RWPE1 (cell line): ENCODE data around the gene SNAI3.

Experiments used
- CTCF ChIA-PET: fragments of 350-600 bp; sonication (Branson Sonifier 250); formaldehyde crosslinking; extraction: SDS; loops from one replicate; lab custom pipeline; 2021; lab: Yijun Ruan, JAX
- POLR2A ChIA-PET: fragments of 400-600 bp; formaldehyde crosslinking; extraction: SDS; loops from one replicate; lab custom pipeline; 2020; ENCODE audit warnings: antibody characterized with exemption; ENCODE audit not compliant: low non-redundant PET; lab: Yijun Ruan, JAX
- DNase-seq: peaks from one replicate; pipeline ENCODE4 v3.0.0; 2012; ENCODE audit warnings: low spot score
- H3K27ac ChIP-seq: fragments of 450-650 bp; 2 replicates; pipeline ENCODE4 v1.5.1; 2017
- CTCF ChIP-seq: fragments of 450-650 bp; conservative IDR thresholded peaks from 2 replicates; pipeline ENCODE4 v1.5.1; 2017; ENCODE audit warnings: low read depth, mild to moderate bottlenecking

SNAI3 gene

DNA sequence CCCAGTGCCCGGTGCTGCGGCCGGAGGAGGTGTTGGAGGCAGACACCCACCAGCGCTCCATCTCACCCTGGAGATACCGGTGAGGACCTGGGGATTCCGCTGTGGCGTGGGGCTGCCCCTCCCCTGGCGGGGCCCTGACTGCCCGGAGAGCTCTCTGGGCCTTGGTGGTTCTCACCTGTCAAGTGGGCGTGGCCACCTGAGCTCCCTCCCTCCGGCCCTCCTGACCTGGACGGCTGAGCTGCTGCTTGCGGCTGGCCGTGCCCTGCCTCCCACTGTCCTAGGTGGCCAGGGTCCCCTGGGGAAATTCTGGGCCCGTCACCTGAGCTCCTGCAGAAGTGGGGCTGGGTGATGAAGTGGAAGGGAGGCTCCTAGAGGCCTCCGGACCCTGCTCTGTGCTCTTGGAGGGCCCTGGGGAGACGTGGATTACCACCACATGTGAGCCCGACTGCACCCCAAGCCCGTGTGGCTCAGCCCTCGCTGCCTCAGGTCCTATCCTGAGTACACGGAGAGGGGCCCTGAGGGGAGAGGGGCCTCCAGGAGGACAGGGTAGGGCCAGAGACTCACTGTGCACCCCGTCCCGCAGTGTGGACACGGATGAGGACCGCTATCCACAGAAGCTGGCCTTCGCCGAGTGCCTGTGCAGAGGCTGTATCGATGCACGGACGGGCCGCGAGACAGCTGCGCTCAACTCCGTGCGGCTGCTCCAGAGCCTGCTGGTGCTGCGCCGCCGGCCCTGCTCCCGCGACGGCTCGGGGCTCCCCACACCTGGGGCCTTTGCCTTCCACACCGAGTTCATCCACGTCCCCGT lies 46.9 kb downstream of the SNAI3 start:
- ChIA-PET POLR2A (no interaction called here), CTCF (no interaction called here)

DNA sequence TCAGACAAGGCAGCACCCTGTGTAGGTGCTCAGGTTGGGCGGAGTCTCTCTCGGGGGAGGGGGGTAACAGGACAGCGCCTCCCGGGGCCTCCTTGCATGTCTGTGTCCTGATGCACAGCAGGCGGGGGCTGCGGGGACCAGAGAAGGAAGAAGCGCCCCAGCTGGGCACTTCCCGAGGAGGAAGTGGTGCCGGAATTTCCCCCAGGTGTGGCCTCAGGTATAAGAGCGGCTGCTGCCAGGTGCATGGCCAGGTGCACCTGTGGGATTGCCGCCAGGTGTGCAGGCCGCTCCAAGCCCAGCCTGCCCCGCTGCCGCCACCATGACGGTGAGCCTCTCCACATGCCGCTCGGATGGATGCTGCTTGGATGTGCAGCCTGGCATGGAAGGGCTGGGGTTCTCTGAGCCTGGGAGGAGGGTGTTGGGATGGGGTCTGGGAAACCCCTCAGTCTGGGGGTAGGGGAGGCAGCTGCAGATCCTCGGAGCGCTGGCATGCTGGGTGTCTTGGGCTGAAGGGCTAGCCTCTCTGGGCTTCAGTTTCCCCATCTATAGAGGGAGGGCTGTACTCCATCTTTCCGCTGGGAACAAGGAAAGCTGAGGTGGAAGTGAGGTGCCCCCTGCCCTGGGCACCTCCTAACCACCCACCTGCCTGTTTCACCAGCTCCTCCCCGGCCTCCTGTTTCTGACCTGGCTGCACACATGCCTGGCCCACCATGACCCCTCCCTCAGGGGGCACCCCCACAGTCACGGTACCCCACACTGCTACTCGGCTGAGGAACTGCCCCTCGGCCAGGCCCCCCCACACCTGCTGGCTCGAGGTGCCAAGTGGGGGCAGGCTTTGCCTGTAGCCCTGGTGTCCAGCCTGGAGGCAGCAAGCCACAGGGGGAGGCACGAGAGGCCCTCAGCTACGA lies 47.7 kb downstream of the SNAI3 start, which contains the start of gene IL17C:
IL17C (plus strand) TSS at position 250 of the 908 bp plus-strand sequence; CDS start at position 320, 70 bp downstream.
- no peak within 1 kb of the TSS for H3K27ac ChIP-seq
- peak; percentile 53 for DNase-seq
- CTCF ChIA-PET, result no interaction called here
- TF ChIP-seq CTCF, result no peak
- POLR2A ChIA-PET, result no interaction called here

More for the DNA sequence above, 46.9 kb downstream of the SNAI3 start:
- TF ChIP-seq CTCF, result no peak
- H3K27ac ChIP-seq, result no peak overlapping the region
- DNase-seq, result no peak

DNA sequence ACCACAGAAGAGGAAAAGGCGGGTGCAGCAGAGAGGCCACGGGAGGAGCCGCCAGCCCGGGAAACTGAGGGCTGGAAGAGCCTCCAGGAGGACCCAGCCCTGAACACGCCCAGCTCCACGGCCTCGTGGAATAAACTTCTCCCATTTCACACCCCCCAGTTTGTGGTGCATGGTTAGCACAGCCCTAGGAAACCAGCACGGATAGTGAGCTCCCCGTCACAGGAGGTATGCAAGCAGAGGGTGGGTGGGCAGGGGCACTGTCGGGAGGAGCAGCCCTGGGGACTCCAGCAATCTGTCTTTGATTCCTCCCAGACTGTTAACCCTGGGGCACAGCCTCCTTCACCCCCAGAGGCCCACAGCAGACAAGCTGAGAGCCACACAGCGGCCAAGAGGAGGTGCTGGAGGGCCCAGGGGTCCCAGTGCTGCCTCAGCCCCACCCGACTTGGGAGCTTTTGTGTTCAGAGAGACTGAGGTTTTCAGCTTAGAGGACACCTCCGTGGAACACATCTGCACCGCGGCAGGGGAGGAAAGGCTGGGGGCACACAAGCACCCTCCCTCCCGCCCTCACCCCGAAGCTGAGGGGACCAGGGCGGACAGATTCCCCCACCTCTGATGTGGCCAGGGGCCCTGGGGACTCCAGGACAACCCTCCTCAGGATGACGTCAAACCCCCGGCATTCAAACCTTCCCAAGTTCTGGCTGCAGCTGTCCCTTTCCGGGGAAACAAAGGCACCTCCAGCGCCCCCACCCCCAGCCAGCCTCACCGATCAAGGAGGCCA lies 49.6 kb downstream of the SNAI3 start:
- no peak for TF ChIP-seq CTCF
- H3K27ac ChIP-seq, result no peak overlapping the region
- ChIA-PET CTCF (no interaction called here), POLR2A (no interaction called here)
- DNase-seq, result no peak

- DNase-seq, result no peak
- no peak overlapping the region for H3K27ac ChIP-seq
- ChIA-PET CTCF (no interaction called here), POLR2A (interaction anchor here (0.5 kb wide), 1 partner anchor 45 kb away, joined by 5 read pairs; no protein-coding TSS in a partner anchor)
- TF ChIP-seq CTCF, result no peak
Observed at GRCh38 chr16:88635671-88636319, 50.5 kb downstream of the SNAI3 start.

DNA sequence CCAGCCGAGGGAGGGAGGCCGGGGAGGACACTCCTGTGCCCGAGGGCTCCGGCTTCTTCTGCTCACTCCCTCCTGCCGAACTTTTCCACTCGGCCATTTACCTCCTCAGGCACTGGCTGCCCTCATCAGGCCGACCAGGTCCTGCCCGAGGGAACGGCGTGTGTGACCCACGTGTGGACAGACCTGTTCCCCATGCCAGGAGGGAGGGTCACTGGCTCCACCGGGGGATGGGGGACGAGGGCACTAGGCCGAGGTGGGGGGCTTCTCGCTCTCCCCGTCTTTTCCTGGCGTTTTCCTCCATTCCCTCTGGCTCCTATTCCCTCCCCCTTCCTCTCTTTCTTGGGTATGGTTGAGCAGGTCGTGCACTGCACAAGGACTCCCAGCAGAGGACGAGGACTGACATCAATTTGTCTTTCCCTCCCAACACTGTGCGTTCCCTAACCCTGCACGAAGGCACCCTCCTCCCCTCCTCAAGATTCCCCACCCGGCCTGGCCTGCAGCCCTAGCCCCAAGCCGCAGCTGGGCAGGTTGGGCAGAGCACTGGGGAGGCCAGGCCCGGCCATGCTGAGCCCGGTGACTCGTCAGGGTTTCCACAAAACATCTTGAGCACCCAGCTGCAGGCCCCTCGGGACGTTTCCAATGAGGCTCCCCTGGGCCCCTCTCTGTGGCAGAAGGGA lies 51.2 kb downstream of the SNAI3 start:
- TF ChIP-seq CTCF, result no peak
- no peak for DNase-seq
- CTCF ChIA-PET, result no interaction called here
- POLR2A ChIA-PET, result interaction anchor here (0.5 kb wide), 1 partner anchor 44 kb away, joined by 5 read pairs; no protein-coding TSS in a partner anchor
- peak overlapping the region; percentile 27; the same call in 1 of the 2 replicates for H3K27ac ChIP-seq
